ENCODE results near the gene RAC2. TPM values are rescaled to one million over a fixed set of nuclear protein-coding genes. Genes with fewer than 3 reads are reported as not detected.
"Not testable (repeated sequence)": the region's sequence is repeated elsewhere in the genome, so short reads cannot be mapped to it uniquely, and the experiment has no call there.

RAC2 gene
- total and polyA plus RNA-seq, 11 donors = 1.3 to 60.5 (median 3.8) TPM

- H3K27me3 ChIP-seq = no peaks in the 10 kb centered on the region
- WGBS, 4 donors = 78 to 87% (median 80%) methylated on average over 3 to 5 of the region's 5 CpGs
- TF ChIP-seq CTCF (IDR thresholded peaks at IDR 0.05) (no peak), POLR2A (IDR thresholded peaks at IDR 0.05) (no peak)
- intact Hi-C loops (cut with DNase I) = loop anchor here in 1 of 10 donors (2.0 kb wide), 1 partner anchor 75 kb away; no protein-coding TSS in a partner anchor
- no peak for DNase-seq
- no peak overlapping the region for H3K4me3 ChIP-seq
- H3K36me3 ChIP-seq = no peaks in the 10 kb centered on the region
- ATAC-seq = no peak
- peaks cover 0 to 7% (median 4%) of the 10 kb centered on the region in 12 donors for H3K4me1 ChIP-seq
- H3K9me3 ChIP-seq = no peaks in the 10 kb centered on the region
- no peak overlapping the region for H3K27ac ChIP-seq
These were observed 39.9 kb downstream of the RAC2 start for GRCh38 chr22:37204045-37204655.

GRCh38 chr22:37203354-37204044 lies 40.6 kb downstream of the RAC2 start:
- WGBS, 4 donors = 84 to 92% (median 86%) methylated on average over 13 to 16 of the region's 16 CpGs
- DNase-seq = no peak
- intact Hi-C loops (cut with DNase I) = loop anchor here in 2 of 10 donors (2.0 kb wide), 2 partner anchors 75 to 127 kb away; no protein-coding TSS in a partner anchor

GRCh38 chr22:37202716-37203115 lies 41.4 kb downstream of the RAC2 start:
- peak in 1 of 5 donors; percentile 11 for DNase-seq
- H3K4me1 ChIP-seq = peaks cover 6 to 18% (median 11%) of the 10 kb centered on the region in 12 donors
- H3K9me3 ChIP-seq = no peaks in the 10 kb centered on the region
- TF ChIP-seq POLR2A (IDR thresholded peaks at IDR 0.05) = no peak
- TF ChIP-seq CTCF (IDR thresholded peaks at IDR 0.05) = no peak
- intact Hi-C loops (cut with DNase I) = loop anchor here in 1 of 10 donors (2.0 kb wide), 1 partner anchor 126 kb away; no protein-coding TSS in a partner anchor
- H3K4me3 ChIP-seq = no peak overlapping the region
- no peaks in the 10 kb centered on the region for H3K36me3 ChIP-seq
- 83 to 97% (median 88%) methylated on average over 6 to 10 of the region's 10 CpGs for WGBS, 4 donors
- no peak overlapping the region for H3K27ac ChIP-seq
- no peak for ATAC-seq
- H3K27me3 ChIP-seq = no peaks in the 10 kb centered on the region

More at GRCh38 chr22:37203354-37204044, 40.6 kb downstream of the RAC2 start:
- H3K27ac ChIP-seq = no peak overlapping the region
- no peak for ATAC-seq
- H3K9me3 ChIP-seq = no peaks in the 10 kb centered on the region
- no peaks in the 10 kb centered on the region for H3K36me3 ChIP-seq
- H3K4me3 ChIP-seq = no peak overlapping the region
- TF ChIP-seq CTCF (IDR thresholded peaks at IDR 0.05) = no peak
- no peak for TF ChIP-seq POLR2A (IDR thresholded peaks at IDR 0.05)
- H3K4me1 ChIP-seq = peaks cover 0 to 10% (median 4%) of the 10 kb centered on the region in 12 donors
- no peaks in the 10 kb centered on the region for H3K27me3 ChIP-seq

DNA sequence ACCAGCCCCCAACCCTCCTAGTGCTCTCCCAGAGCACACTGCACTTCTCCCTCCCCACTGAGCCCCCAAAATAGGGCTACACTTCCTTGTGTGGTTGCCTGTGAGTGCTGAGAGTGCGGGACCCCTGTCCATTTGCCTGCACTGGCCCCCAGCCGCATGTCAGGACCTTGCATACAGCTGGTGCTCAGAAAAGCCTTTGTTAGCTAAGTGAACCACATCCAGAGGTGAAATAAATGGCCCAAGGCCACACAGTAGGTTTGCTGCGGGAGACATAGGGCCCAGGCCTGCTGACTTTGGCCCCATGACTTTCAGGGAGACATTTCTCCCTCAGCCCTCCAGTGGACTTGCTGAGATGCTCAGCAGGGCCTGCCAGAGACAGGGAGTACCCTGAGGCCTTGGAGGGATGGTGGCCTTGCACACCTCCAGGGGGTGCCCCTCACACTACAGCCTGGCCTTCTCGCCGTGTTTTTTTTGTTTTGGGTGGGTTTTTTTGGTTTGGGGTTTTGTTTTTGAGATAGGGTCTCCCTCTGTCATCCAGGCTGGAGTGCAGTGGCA lies 42.0 kb downstream of the RAC2 start:
- whole genome bisulfite sequencing, 4 donors = 87 to 96% (median 92%) methylated on average over 4 to 5 of the region's 5 CpGs
- ATAC-seq (no peak), DNase-seq (no peak)
- H3K4me1 ChIP-seq = peaks cover 11 to 24% (median 18%) of the 10 kb centered on the region in 12 donors
- intact Hi-C loops (cut with DNase I) = loop anchor here in 1 of 10 donors (2.0 kb wide), 1 partner anchor 125 kb away; no protein-coding TSS in a partner anchor
- no peak overlapping the region for H3K4me3 ChIP-seq
- H3K27ac ChIP-seq = no peak overlapping the region
- no peaks in the 10 kb centered on the region for H3K27me3 ChIP-seq
- no peaks in the 10 kb centered on the region for H3K9me3 ChIP-seq
- TF ChIP-seq CTCF (IDR thresholded peaks at IDR 0.05) = no peak
- TF ChIP-seq POLR2A (IDR thresholded peaks at IDR 0.05) = no peak
- no peaks in the 10 kb centered on the region for H3K36me3 ChIP-seq

GRCh38 chr22:37201443-37201820 lies 42.6 kb downstream of the RAC2 start:
- H3K36me3 ChIP-seq, H3K27ac ChIP-seq, ATAC-seq, H3K9me3 ChIP-seq, H3K4me3 ChIP-seq, H3K27me3 ChIP-seq, DNase-seq: not testable (repeated sequence)
- intact Hi-C loops (cut with DNase I) = loop anchor here in 3 of 10 donors (2.0 kb wide), 2 partner anchors 123 to 421 kb away; no protein-coding TSS in a partner anchor
- peaks cover 12 to 31% (median 24%) of the 10 kb centered on the region in 12 donors for H3K4me1 ChIP-seq
- 95 to 97% (median 97%) methylated on average over 6 of the region's 6 CpGs for WGBS, 4 donors
